ENCODE data around the gene CDK2AP2. TPM values are rescaled to one million over a fixed set of nuclear protein-coding genes. Genes with fewer than 3 reads are reported as not detected.
"Not testable (repeated sequence)": the region's sequence is repeated elsewhere in the genome, so short reads cannot be mapped to it uniquely, and the experiment has no call there.

CDK2AP2 gene
- total RNA-seq, 2 experiments from 2014 or later, result 95.2 to 104 TPM

- ATAC-seq (peak; percentile 16), DNase-seq (peak; percentile 89)
- peak overlapping the region; percentile 80 for H3K4me3 Mint-ChIP-seq
- H3K27ac Mint-ChIP-seq, result peak overlapping the region; percentile 99
- peaks cover 67% of the 10 kb centered on the region for H3K4me1 Mint-ChIP-seq
- H3K9me3 Mint-ChIP-seq (ENCODE audit: low read depth); H3K27me3 Mint-ChIP-seq: not testable (repeated sequence)
- peaks cover 40% of the 10 kb centered on the region for H3K36me3 Mint-ChIP-seq
- CTCF ChIA-PET, result interaction anchor here (0.7 to 3.6 kb wide), 12 partner anchors 17 to 128 kb away, joined by 3 to 19 read pairs (median 4); partner anchors contain the start of genes CDK2AP2, PITPNM1, PPP1CA and TBC1D10C
These were observed 22.0 kb downstream of the CDK2AP2 start for GRCh38 chr11:67485873-67486361.

GRCh38 chr11:67484847-67485311 lies 23.1 kb downstream of the CDK2AP2 start:
- no peaks in the 10 kb centered on the region for H3K9me3 Mint-ChIP-seq (ENCODE audit: low read depth)
- DNase-seq (peak; percentile 87), ATAC-seq (peak; percentile 2)
- H3K27ac Mint-ChIP-seq, result peak overlapping the region; percentile 99
- peaks cover 38% of the 10 kb centered on the region for H3K36me3 Mint-ChIP-seq
- peak overlapping the region; percentile 80 for H3K4me3 Mint-ChIP-seq
- H3K4me1 Mint-ChIP-seq, result peaks cover 67% of the 10 kb centered on the region
- H3K27me3 Mint-ChIP-seq, result peaks cover 1% of the 10 kb centered on the region
- CTCF ChIA-PET, result interaction anchor here (1.1 to 3.6 kb wide), 6 partner anchors 16 to 83 kb away, joined by 4 to 19 read pairs (median 9); partner anchors contain the start of genes PITPNM1, PPP1CA and TMEM134

GRCh38 chr11:67483831-67484665 lies 23.9 kb downstream of the CDK2AP2 start:
- CTCF ChIA-PET, result interaction anchor here (1.1 to 3.6 kb wide), 10 partner anchors 11 to 82 kb away, joined by 3 to 19 read pairs (median 6); partner anchors contain the start of genes PITPNM1, PPP1CA, PTPRCAP and TMEM134
- Mint-ChIP-seq H3K4me1 (peaks cover 62% of the 10 kb centered on the region), H3K27me3 (peaks cover 4% of the 10 kb centered on the region), H3K9me3 (ENCODE audit: low read depth) (no peaks in the 10 kb centered on the region), H3K36me3 (peaks cover 33% of the 10 kb centered on the region), H3K4me3 (peak overlapping the region; percentile 80), H3K27ac (peak overlapping the region; percentile 99)
- ATAC-seq, result peak; percentile 17
- peak; percentile 73 for DNase-seq

GRCh38 chr11:67482827-67483798 lies 24.8 kb downstream of the CDK2AP2 start, which contains the start of gene AIP:
TSS of gene AIP (plus strand) at chr11:67483026. CDS start at chr11:67483159, 133 bp downstream.
- Mint-ChIP-seq H3K27ac (peak within 1 kb of the TSS; percentile 99), H3K9me3 (ENCODE audit: low read depth) (no peaks in the 10 kb centered on the region), H3K27me3 (peaks cover 4% of the 10 kb centered on the region), H3K4me1 (peaks cover 54% of the 10 kb centered on the region), H3K4me3 (peak within 1 kb of the TSS; percentile 80), H3K36me3 (peaks cover 26% of the 10 kb centered on the region)
- CTCF ChIA-PET, result interaction anchor here (0.7 to 3.6 kb wide), 9 partner anchors 10 to 81 kb away, joined by 3 to 19 read pairs (median 7); partner anchors contain the start of genes PITPNM1, PPP1CA, PTPRCAP and TMEM134
- ATAC-seq (peak; percentile 81), DNase-seq (peak; percentile 99)

GRCh38 chr11:67482275-67482826 lies 25.6 kb downstream of the CDK2AP2 start:
- Mint-ChIP-seq H3K27me3 (peaks cover 4% of the 10 kb centered on the region), H3K36me3 (peaks cover 19% of the 10 kb centered on the region), H3K4me3 (peak overlapping the region; percentile 80), H3K9me3 (ENCODE audit: low read depth) (no peaks in the 10 kb centered on the region), H3K4me1 (peaks cover 47% of the 10 kb centered on the region), H3K27ac (peak overlapping the region; percentile 99)
- DNase-seq, result no peak
- CTCF ChIA-PET, result interaction anchor here (0.7 to 3.0 kb wide), 7 partner anchors 9 to 122 kb away, joined by 3 to 16 read pairs (median 7); partner anchors contain the start of genes PPP1CA, PTPRCAP and TMEM134
- peak; percentile 1 for ATAC-seq

- not testable (repeated sequence) for H3K36me3 Mint-ChIP-seq; H3K4me1 Mint-ChIP-seq; DNase-seq; H3K27ac Mint-ChIP-seq; ATAC-seq; H3K9me3 Mint-ChIP-seq (ENCODE audit: low read depth); H3K4me3 Mint-ChIP-seq; H3K27me3 Mint-ChIP-seq
- CTCF ChIA-PET, result interaction anchor here (0.7 kb wide), 1 partner anchor 1698 kb away, joined by 4 read pairs; no protein-coding TSS in a partner anchor
These were observed 30.5 kb downstream of the CDK2AP2 start for GRCh38 chr11:67477344-67478050.

GRCh38 chr11:67476692-67477091 lies 31.3 kb downstream of the CDK2AP2 start:
- H3K4me3 Mint-ChIP-seq; H3K27ac Mint-ChIP-seq; CTCF ChIA-PET; ATAC-seq; H3K4me1 Mint-ChIP-seq; H3K36me3 Mint-ChIP-seq; DNase-seq; H3K9me3 Mint-ChIP-seq (ENCODE audit: low read depth); H3K27me3 Mint-ChIP-seq: not testable (repeated sequence)

GRCh38 chr11:67472882-67473281 lies 35.1 kb downstream of the CDK2AP2 start:
- no peaks in the 10 kb centered on the region for H3K36me3 Mint-ChIP-seq
- ATAC-seq (no peak), DNase-seq (no peak)
- no peak overlapping the region for H3K4me3 Mint-ChIP-seq
- H3K27ac Mint-ChIP-seq, result no peak overlapping the region
- peaks cover 9% of the 10 kb centered on the region for H3K4me1 Mint-ChIP-seq
- peaks cover 2% of the 10 kb centered on the region for H3K27me3 Mint-ChIP-seq
- H3K9me3 Mint-ChIP-seq (ENCODE audit: low read depth), result no peaks in the 10 kb centered on the region
- CTCF ChIA-PET, result interaction anchor here (2.9 kb wide), 1 partner anchor 10 kb away, joined by 10 read pairs; the partner anchor contains the start of gene AIP

- DNase-seq, result no peak
- Mint-ChIP-seq H3K27ac (no peak overlapping the region), H3K4me3 (no peak overlapping the region), H3K4me1 (peaks cover 22% of the 10 kb centered on the region), H3K27me3 (no peaks in the 10 kb centered on the region), H3K36me3 (peaks cover under 1% of the 10 kb centered on the region), H3K9me3 (ENCODE audit: low read depth) (no peaks in the 10 kb centered on the region)
- CTCF ChIA-PET, result interaction anchor here (0.8 to 2.7 kb wide), 7 partner anchors 12 to 120 kb away, joined by 3 to 19 read pairs (median 5); partner anchors contain the start of genes AIP, PITPNM1, PPP1CA and TBC1D10C
- ATAC-seq, result no peak
These were observed 37.5 kb downstream of the CDK2AP2 start for GRCh38 chr11:67470337-67471002.

GRCh38 chr11:67469508-67469811 lies 38.5 kb downstream of the CDK2AP2 start:
- peaks cover 27% of the 10 kb centered on the region for H3K4me1 Mint-ChIP-seq
- H3K36me3 Mint-ChIP-seq, result peaks cover 1% of the 10 kb centered on the region
- ATAC-seq, result no peak
- no peaks in the 10 kb centered on the region for H3K9me3 Mint-ChIP-seq (ENCODE audit: low read depth)
- no peak for DNase-seq
- H3K27me3 Mint-ChIP-seq, result no peaks in the 10 kb centered on the region
- CTCF ChIA-PET, result interaction anchor here (0.8 to 3.3 kb wide), 11 partner anchors 10 to 119 kb away, joined by 3 to 21 read pairs (median 5); partner anchors contain the start of genes AIP, CDK2AP2, PITPNM1 and PPP1CA
- peak overlapping the region; percentile 83 for H3K4me3 Mint-ChIP-seq
- H3K27ac Mint-ChIP-seq, result peak overlapping the region; percentile 82

- CTCF ChIA-PET, result interaction anchor here (1.0 to 3.3 kb wide), 14 partner anchors 10 to 112 kb away, joined by 3 to 21 read pairs (median 6); partner anchors contain the start of genes AIP, CDK2AP2, PPP1CA and PTPRCAP
- Mint-ChIP-seq H3K9me3 (ENCODE audit: low read depth) (no peaks in the 10 kb centered on the region), H3K4me1 (peaks cover 31% of the 10 kb centered on the region), H3K27ac (peak within 1 kb of the TSS; percentile 82), H3K36me3 (peaks cover 1% of the 10 kb centered on the region), H3K4me3 (peak within 1 kb of the TSS; percentile 83), H3K27me3 (no peaks in the 10 kb centered on the region)
- DNase-seq (peak; percentile 95), ATAC-seq (peak; percentile 86)
These were observed 39.0 kb downstream of the CDK2AP2 start, which contains the start of gene TMEM134 for GRCh38 chr11:67468759-67469507. TSS of gene TMEM134 (minus strand) at chr11:67469251. CDS start at chr11:67469192, 59 bp downstream.
